Activated T-cell treated with anti-CD3 and anti-CD28 coated beads for 1 hour (primary cell): ENCODE results near the gene TMEM100.
"Not testable (repeated sequence)": the region's sequence is repeated elsewhere in the genome, so short reads cannot be mapped to it uniquely, and the experiment has no call there.

Source experiments
- DNase-seq: peaks from one replicate; pipeline ENCODE4 v3.0.0-alpha.2; 2020; ENCODE audit warnings: low read depth

The TMEM100 gene

DNA sequence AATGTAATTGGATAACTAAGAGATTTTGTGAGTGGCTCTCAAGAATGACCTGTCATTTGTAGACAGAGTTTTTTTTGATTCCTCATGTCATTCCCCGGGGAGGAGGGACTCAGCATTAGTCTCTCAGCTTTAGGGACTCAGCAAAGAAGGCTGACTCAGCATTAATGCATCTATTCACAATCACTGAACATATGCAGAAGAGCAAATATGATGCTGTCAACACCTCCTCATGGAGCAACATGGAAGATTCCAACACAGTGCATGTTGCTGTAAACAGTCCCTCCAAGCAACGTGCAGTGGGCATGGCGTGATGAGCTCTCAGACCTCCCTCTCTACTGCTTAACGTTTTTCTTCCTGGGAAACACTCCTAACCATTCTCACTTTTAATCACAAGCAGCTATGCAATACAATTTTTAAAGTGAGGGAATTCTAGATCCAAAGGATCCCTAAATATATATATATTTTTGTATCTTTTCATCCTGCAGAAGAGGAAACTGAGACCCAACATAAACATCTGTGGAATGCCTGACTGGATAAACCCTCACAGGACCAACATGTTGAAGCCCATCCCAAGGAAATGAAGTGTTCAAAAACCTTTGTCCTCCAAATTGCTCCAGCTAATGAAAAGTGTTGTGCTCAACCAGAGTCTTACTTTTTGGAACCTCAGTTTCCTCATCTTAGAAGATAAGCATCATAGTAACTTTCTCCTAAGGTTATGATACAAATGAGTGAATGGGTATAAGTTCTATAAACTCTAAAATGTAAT lies 38.9 kb downstream of the TMEM100 start:
- no peak for DNase-seq

GRCh38 chr17:55681342-55681700 lies 41.3 kb downstream of the TMEM100 start:
- DNase-seq = no peak

DNA sequence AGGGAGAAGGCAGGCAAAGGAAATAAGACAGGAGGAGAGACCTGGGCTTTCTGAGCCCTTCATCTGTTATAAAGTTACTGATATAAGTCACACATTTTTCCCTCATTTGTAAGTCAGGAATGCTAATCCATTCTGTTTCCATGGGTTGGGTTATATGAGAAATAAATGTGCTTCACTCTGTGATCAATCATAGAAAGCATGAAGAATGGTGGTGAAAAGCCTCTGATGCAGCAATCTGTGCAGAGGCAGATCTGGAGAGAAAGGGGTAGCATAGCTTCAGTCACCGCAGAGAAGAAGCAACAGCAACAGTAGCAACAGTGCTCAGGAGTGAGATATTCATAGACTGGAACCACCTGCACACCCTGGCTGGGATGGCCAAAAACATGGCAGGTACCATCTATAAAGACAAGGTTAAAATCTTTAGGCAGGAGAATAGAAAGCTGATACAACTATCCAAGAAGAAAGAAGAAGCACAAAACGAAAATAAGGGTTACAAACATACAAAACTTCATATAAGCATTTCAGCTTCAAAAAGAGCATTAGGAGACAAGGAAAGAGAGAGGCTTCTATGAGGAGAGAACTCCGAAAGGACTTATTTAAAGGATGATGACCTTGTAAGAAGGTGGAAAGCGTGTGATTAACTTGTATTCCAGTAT lies 41.9 kb downstream of the TMEM100 start:
- DNase-seq = no peak

DNA sequence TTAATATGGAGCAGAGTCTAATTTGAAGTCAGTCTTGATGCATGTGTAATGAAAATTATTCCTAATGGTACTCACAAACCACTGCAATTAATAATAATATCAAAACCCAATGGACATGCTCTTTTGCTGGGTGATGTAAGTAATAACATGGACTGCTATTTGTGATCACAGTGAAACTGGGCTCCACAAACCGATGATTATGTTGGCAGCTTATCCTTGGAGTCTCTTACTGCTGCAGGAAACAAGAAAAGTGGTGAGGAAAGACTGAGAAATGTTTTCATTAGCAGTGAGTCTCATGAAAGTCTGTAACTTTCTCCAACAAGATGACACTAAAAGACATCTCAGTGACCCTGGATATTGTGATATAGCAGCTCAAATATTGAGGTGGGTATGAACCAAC lies 45.2 kb downstream of the TMEM100 start:
- no peak for DNase-seq

GRCh38 chr17:55676274-55676673 lies 46.4 kb downstream of the TMEM100 start:
- no peak for DNase-seq

DNA sequence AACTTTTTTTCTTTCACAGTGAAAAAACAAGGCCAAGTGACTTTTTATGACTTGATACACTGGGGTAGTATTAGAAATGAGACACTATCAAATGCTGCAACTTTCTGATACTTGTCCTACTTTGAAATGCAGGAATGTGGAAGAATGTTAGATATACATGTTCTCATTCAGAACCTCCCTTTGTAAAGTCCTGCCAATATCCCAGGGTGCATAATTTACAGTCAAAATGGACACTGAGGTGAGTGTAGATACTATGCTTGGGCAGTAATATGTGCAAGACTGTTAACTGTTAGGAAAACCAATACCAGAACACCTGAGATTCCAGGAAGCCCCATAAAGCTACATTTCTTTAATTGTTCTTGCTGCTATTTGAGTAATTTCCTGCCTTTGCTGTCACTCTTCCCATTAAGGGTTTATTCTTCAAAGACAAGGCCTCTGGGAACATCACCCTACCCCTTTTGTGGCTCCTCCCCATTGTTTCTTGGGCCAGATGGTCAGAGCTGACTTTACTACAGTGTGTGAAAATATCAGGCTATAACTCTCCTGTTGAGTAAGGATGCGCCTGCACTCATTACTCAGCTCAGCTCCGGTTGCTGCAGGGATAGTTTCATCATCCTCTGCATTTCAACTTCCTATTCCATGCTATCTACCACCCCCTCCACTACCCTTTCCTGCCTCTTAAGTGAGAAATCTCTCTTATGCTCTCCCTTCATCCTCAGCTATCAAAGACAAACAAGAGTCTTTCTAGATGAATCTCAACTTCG lies 48.7 kb downstream of the TMEM100 start:
- no peak for DNase-seq

DNA sequence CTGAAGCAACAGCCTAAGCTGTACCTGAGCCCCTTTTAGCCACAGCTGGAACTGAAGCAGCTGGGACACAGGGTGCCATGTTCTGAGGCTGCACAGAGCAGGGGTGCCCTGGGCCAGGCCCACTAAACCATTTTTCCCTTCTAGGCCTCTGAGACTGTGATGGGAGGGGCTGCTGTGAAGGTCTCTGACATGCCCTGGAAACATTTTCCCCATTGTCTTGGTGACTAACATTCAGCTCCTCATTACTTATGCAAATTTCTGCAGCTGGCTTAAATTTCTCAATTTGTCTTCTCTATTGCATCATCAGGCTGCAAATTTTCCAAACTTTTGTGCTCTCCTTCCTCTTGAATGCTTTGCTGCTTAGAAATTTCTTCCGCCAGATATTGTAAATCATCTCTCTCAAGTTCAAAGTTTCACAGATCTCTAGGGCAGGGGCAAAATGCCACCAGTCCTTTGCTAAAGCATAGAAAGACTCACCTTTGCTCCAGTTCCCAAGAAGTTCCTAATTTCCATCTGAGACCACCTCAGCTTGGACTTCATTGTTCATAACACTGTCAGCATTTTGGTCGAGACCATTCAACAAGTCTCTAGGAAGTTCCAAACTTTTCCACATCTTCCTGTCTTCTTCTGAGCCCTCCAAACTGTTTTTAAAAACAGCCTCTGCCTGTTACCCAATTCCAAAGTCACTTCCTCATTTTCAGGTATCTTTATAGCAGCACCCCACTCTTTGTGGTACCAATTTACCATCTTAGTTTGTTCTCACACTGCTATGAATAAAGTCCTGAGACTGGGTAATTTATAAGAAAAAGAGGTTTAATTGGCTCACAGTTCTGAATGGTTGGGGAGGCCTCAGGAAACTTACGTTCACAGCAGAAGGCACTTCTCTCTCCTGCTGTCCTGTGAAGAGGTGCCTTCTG lies 49.8 kb downstream of the TMEM100 start:
- no peak for DNase-seq

DNA sequence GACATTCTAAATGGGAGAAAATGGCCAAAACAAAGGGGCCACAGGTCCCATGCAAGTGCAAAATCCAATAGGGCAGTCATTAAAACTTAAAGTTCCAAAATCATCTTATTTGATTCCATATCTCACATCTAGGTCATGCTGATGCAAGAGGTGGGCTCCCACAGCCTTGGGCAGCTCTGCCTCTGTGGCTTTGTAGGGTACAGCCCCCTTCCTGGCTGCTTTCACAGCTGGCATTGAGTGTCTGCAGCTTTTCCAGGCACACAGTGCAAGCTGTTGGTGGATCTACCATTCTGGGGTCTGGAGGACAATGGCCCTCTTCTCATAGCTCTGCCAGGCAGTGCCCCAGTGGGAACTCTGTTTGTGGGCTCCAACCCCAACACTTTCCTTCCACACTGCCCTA lies 50.7 kb downstream of the TMEM100 start:
- not testable (repeated sequence) for DNase-seq
